AG04450 (cell line): ENCODE results near the gene CAPN11. TPM values are rescaled to one million over a fixed set of nuclear protein-coding genes. Genes with fewer than 3 reads are reported as not detected.
A peak's percentile ranks its signal among the peaks of the same experiment; 100 is the strongest.

ENCODE experiments used
- CTCF ChIA-PET: fragments of 300-600, 350-600 bp; formaldehyde crosslinking; extraction: SDS; loops from one replicate; lab custom pipeline; 2022; ENCODE audit warnings: antibody characterized with exemption, inconsistent platforms; lab: Charles Lee
- POLR2A ChIA-PET: fragments of 350-600 bp; formaldehyde crosslinking; extraction: SDS; loops from one replicate; lab custom pipeline; 2021; ENCODE audit warnings: antibody characterized with exemption, inconsistent platforms; lab: Yijun Ruan, JAX
- DNase-seq: peaks from one replicate; pipeline ENCODE4 v3.0.0-alpha.2; 2011; ENCODE audit warnings: low read depth, low spot score
- H3K27ac ChIP-seq: one replicate; pipeline ENCODE4 v1.5.1; 2012; ENCODE audit warnings: low read depth, low read length, control low read depth
- H3K27me3 ChIP-seq: one replicate; pipeline ENCODE4 v1.6.0; 2012; ENCODE audit warnings: low read length; ENCODE audit not compliant: control insufficient read depth, insufficient read depth
- H3K4me3 ChIP-seq: 2 replicates; pipeline ENCODE4 v1.5.1; 2011; ENCODE audit warnings: mild to moderate bottlenecking, low read depth, low read length, control low read depth
- H3K9me3 ChIP-seq: 2 replicates; pipeline ENCODE4 v1.5.1; 2012; ENCODE audit warnings: low read length; ENCODE audit not compliant: control insufficient read depth, insufficient read depth
- polyA plus RNA-seq: library from polyadenylated mRNA; depleted of rRNA; stranded (reverse); fragments of >200 nt; gene quantifications from 2 replicates; pipeline ENCODE4 v1.2.3, GENCODE V29; 2011
- TF ChIP-seq, protein P1 (sequence below): IDR thresholded peaks from 2 replicates; pipeline ENCODE4 v1.5.1; 2011; ENCODE audit warnings: low read depth, low read length, control low read depth, inconsistent platforms

Gene CAPN11
- polyA plus RNA-seq, 1 experiment, result 0.04 TPM

- no peak overlapping the region for H3K27ac ChIP-seq
- H3K4me3 ChIP-seq, result no peak overlapping the region
- peaks cover 2% of the 10 kb centered on the region for H3K27me3 ChIP-seq
- ChIA-PET CTCF (no interaction called here), POLR2A (interaction anchor here (2.2 kb wide), 1 partner anchor 29 kb away, joined by 7 read pairs; the partner anchor contains the start of gene HSP90AB1)
- TF ChIP-seq, protein P1, sequence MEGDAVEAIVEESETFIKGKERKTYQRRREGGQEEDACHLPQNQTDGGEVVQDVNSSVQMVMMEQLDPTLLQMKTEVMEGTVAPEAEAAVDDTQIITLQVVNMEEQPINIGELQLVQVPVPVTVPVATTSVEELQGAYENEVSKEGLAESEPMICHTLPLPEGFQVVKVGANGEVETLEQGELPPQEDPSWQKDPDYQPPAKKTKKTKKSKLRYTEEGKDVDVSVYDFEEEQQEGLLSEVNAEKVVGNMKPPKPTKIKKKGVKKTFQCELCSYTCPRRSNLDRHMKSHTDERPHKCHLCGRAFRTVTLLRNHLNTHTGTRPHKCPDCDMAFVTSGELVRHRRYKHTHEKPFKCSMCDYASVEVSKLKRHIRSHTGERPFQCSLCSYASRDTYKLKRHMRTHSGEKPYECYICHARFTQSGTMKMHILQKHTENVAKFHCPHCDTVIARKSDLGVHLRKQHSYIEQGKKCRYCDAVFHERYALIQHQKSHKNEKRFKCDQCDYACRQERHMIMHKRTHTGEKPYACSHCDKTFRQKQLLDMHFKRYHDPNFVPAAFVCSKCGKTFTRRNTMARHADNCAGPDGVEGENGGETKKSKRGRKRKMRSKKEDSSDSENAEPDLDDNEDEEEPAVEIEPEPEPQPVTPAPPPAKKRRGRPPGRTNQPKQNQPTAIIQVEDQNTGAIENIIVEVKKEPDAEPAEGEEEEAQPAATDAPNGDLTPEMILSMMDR, result no peak
- no peak for DNase-seq
- no peaks in the 10 kb centered on the region for H3K9me3 ChIP-seq
Measured at GRCh38 chr6:44217332-44218143, 58.9 kb downstream of the CAPN11 start.

DNA sequence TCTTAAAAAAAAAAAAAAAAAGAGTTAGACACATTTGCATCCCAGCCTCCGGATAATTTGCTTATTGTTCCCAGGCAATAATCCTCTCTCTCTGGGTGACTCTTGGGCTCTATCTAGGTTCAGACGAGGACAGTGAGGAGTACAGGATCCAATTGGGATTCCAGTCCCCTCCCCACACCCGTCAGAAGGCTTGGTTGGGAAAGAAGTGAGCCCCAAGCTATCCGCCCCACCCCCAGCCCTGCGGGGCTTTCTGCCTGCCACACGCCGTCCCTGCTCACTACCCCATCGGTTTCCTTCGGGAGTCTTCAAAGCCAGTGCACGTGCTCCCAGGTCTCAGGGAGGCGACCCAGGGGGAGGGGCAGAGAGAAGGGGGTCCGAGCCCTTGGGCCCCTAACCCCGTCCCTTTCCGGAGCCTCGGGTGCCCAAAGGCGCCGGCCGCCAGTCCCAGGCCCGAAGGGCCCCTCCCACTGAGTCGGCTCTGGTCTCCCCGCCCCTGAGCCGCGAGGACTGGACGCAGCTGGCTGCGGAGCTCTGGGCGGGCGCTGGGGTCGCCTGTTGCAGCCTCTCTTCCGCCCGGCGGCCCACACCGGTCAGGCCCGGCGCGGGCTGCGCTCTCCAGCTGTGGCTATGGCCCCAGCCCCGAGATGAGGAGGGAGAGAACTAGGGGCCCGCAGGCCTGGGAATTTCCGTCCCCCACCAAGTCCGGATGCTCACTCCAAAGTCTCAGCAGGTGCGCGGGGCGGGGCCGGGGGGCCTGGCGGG is 60.6 kb downstream of the CAPN11 start:
- peak overlapping the region; percentile 56 for H3K4me3 ChIP-seq
- TF ChIP-seq, protein P1, result no peak
- H3K9me3 ChIP-seq, result no peaks in the 10 kb centered on the region
- ChIA-PET POLR2A (interaction anchor here (0.6 to 1.4 kb wide), 4 partner anchors 15 to 52 kb away, joined by 3 to 5 read pairs (median 4); partner anchors contain the start of gene HSP90AB1), CTCF (interaction anchor here (0.7 to 8.8 kb wide), 2 partner anchors 16 to 35 kb away, joined by 3 to 83 read pairs; no protein-coding TSS in a partner anchor)
- H3K27me3 ChIP-seq, result peaks cover 2% of the 10 kb centered on the region
- DNase-seq, result no peak
- H3K27ac ChIP-seq, result no peak overlapping the region

DNA sequence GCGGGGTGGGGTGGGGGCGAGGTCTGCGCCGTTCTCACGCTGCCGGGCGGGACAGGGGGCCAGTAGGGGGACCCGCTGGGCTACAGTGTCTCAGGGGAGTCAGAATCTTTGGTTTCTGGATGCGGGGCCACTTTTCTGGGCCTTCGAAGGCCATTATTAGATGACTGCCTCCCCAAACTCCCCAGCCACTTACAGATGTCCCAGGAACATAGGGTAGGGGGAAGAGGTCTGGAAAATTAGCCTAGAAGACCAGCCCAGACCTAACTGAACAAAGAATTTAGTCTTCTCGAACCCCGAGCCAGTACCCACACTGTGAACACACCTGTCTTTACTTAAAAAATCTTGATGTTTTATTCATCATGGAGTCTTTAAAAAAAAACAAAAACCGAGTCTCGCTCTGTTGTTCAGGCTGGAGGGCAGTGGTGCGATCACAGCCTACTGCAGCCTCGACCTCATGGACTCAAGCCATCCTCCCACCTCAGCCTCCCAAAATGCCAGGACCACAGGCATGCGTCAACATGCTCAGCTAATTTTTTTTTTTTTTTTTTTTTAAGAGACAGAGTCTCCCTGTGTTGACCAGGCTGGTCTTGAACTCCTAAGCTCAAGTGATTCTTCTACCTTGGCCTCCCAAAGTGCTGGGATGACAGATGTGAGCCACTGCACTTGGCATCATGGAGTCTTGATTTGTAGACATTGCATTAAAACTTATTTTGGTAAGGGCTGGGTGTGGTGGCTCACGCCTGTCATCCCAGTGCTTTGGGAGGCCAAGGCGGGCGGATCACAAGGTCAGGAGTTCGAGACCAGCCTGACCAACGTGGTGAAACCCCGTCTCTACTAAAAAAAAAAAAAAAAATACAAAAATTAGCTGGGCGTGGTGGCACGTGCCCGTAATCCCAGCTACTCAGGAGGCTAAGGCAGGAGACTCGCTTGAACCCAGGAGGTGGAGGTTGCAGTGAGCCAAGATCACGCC is 61.5 kb downstream of the CAPN11 start:
- Histone ChIP-seq H3K9me3 (no peaks in the 10 kb centered on the region), H3K27ac (no peak overlapping the region), H3K27me3 (no peaks in the 10 kb centered on the region), H3K4me3 (peak overlapping the region; percentile 56; the same call in 1 of the 2 replicates)
- POLR2A ChIA-PET, result interaction anchor here (0.6 to 1.4 kb wide), 5 partner anchors 10 to 53 kb away, joined by 3 to 5 read pairs (median 4); partner anchors contain the start of gene HSP90AB1
- CTCF ChIA-PET, result interaction anchor here (0.6 to 8.8 kb wide), 2 partner anchors 15 to 46 kb away, joined by 3 to 83 read pairs; no protein-coding TSS in a partner anchor
- TF ChIP-seq, protein P1, result no peak
- no peak for DNase-seq

DNA sequence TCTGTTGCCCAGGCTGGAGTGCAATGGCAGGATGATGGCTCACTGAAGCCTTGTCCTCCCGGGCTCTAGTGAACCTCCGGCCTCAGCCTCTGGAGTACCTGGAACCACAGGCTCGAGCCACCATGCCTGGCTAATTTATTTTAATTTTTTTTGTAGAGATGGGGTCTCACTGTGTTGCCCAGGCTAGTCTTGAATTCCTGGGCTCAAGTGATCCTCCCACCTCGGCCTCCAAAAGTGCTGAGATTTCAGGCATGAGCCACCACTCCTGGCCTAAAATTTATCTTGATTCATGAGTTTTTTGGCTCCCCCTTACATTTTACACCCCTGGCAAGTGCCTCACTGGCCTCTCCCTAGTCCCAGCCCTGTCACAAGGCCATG is 62.3 kb downstream of the CAPN11 start:
- no peak for DNase-seq
- Histone ChIP-seq H3K27ac (no peak overlapping the region), H3K27me3 (no peaks in the 10 kb centered on the region), H3K4me3 (no peak overlapping the region), H3K9me3 (no peaks in the 10 kb centered on the region)
- CTCF ChIA-PET, result interaction anchor here (0.6 to 8.8 kb wide), 7 partner anchors 12 to 626 kb away, joined by 3 to 83 read pairs (median 3); no protein-coding TSS in a partner anchor
- POLR2A ChIA-PET, result interaction anchor here (0.6 to 3.8 kb wide), 3 partner anchors 9 to 44 kb away, joined by 3 to 23 read pairs (median 4); partner anchors contain the start of gene HSP90AB1
- TF ChIP-seq, protein P1, result no peak
